ENCODE measurements around the gene RNF215.

Gene RNF215

DNA sequence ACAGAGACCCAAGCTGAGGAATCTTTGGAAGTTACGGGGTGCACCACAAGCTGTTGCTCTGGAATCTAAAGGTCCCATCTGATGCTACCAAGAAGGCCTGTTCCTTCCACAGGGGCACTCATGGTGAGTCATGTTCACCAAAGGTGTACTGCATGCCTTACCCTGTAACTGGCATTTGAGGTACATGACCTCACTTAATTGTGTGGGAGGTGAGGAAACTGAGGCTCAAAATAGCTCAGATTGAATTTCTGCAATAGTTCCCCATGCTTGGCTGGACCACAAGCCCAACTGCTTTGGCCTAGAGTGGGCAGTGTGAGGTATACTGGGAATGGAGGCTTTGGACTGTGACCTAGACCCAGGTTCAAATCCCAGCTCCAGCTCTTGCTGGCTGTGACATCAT is 46.6 kb upstream of the RNF215 start:
- Histone ChIP-seq H2AFZ (ENCODE audit: insufficient read depth, low read length, poor library complexity) (no peak overlapping the region), H3K9me3 (ENCODE audit: insufficient read depth, low read depth, low read length) (peaks cover 5% of the 10 kb centered on the region), H3K4me2 (ENCODE audit: low read length) (no peak overlapping the region), H3K36me3 (ENCODE audit: control insufficient read depth in 1 of 2, insufficient read depth in 2 of 2, low read length in 2 of 2) (peaks cover 0 to under 1% of the 10 kb centered on the region in 2 experiments), H3K9ac (ENCODE audit: low read length) (no peak overlapping the region), H3K79me1 (ENCODE audit: low read length) (no peaks in the 10 kb centered on the region), H4K91ac (ENCODE audit: low read depth, low read length) (no peak overlapping the region), H3K79me2 (ENCODE audit: control insufficient read depth, insufficient read depth, low read length, poor library complexity) (no peaks in the 10 kb centered on the region), H4K12ac (ENCODE audit: low read depth, low read length) (no peak overlapping the region), H3K4me3 (ENCODE audit: low read depth, low read length) (no peak overlapping the region), H2BK120ac (ENCODE audit: insufficient read depth, low read length, poor library complexity) (no peak overlapping the region), H3K4me1 (ENCODE audit: control insufficient read depth in 1 of 2, insufficient read depth in 2 of 2, low read length in 2 of 2) (peaks cover 7 to 14% of the 10 kb centered on the region in 2 experiments), H3K27ac (ENCODE audit: low read depth, low read length) (no peak overlapping the region), H3K4ac (ENCODE audit: low read depth, low read length) (no peak overlapping the region), H2BK12ac (ENCODE audit: low read length) (no peak overlapping the region), H2AK5ac (ENCODE audit: low read length) (no peak overlapping the region), H3K18ac (ENCODE audit: low read length) (no peak overlapping the region), H2BK5ac (ENCODE audit: low read depth, low read length, poor library complexity) (no peak overlapping the region), H3K14ac (ENCODE audit: low read length) (no peak overlapping the region), H4K8ac (ENCODE audit: low read depth, low read length) (no peak overlapping the region), H3K23ac (ENCODE audit: low read length) (no peak overlapping the region), H3K27me3 (ENCODE audit: insufficient read depth, low read length) (no peaks in the 10 kb centered on the region)
- DNase-seq: no peak
- no CpG with 5 or more reads among the region's 1 CpG for WGBS (ENCODE audit: extremely low coverage, insufficient coverage, insufficient read length)

DNA sequence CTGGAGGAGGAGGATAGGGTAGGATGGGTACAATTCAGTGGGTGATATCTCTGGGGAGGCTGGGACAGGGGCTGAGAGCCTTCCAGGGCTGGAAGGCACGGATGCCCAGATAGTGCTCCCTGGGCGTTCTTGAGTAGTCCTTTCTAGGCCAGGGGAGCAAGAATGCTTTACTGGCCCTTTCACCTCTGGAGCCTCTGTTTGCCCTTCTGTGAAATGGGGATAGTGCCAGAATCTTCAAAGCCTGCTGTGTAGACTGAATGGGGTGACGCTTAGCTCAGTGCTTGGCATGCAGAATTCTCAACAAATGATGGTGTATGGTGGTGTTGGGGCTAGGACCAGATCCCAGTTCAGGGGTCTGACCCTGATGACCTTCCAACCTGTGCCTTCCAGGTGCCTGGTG is 46.0 kb upstream of the RNF215 start:
- no peak overlapping the region for H3K9ac ChIP-seq (ENCODE audit: low read length)
- H3K79me1 ChIP-seq (ENCODE audit: low read length): no peaks in the 10 kb centered on the region
- no peak overlapping the region for H4K8ac ChIP-seq (ENCODE audit: low read depth, low read length)
- no peak for DNase-seq
- H3K36me3 ChIP-seq (ENCODE audit: control insufficient read depth in 1 of 2, insufficient read depth in 2 of 2, low read length in 2 of 2): peaks cover 5 to 6% of the 10 kb centered on the region in 2 experiments
- H2BK12ac ChIP-seq (ENCODE audit: low read length): no peak overlapping the region
- no peak overlapping the region for H3K4me3 ChIP-seq (ENCODE audit: low read depth, low read length)
- H4K12ac ChIP-seq (ENCODE audit: low read depth, low read length): no peak overlapping the region
- H3K79me2 ChIP-seq (ENCODE audit: control insufficient read depth, insufficient read depth, low read length, poor library complexity): no peaks in the 10 kb centered on the region
- H3K14ac ChIP-seq (ENCODE audit: low read length): no peak overlapping the region
- H3K4me1 ChIP-seq (ENCODE audit: control insufficient read depth in 1 of 2, insufficient read depth in 2 of 2, low read length in 2 of 2): peaks cover 7 to 14% of the 10 kb centered on the region in 2 experiments
- no peak overlapping the region for H3K27ac ChIP-seq (ENCODE audit: low read depth, low read length)
- H2BK5ac ChIP-seq (ENCODE audit: low read depth, low read length, poor library complexity): no peak overlapping the region
- no peak overlapping the region for H3K4me2 ChIP-seq (ENCODE audit: low read length)
- H2AFZ ChIP-seq (ENCODE audit: insufficient read depth, low read length, poor library complexity): no peak overlapping the region
- no peak overlapping the region for H3K4ac ChIP-seq (ENCODE audit: low read depth, low read length)
- peaks cover 5% of the 10 kb centered on the region for H3K9me3 ChIP-seq (ENCODE audit: insufficient read depth, low read depth, low read length)
- no peaks in the 10 kb centered on the region for H3K27me3 ChIP-seq (ENCODE audit: insufficient read depth, low read length)
- no CpG with 5 or more reads among the region's 3 CpGs for WGBS (ENCODE audit: extremely low coverage, insufficient coverage, insufficient read length)
- H4K91ac ChIP-seq (ENCODE audit: low read depth, low read length): no peak overlapping the region
- H2BK120ac ChIP-seq (ENCODE audit: insufficient read depth, low read length, poor library complexity): no peak overlapping the region
- H3K23ac ChIP-seq (ENCODE audit: low read length): no peak overlapping the region
- no peak overlapping the region for H2AK5ac ChIP-seq (ENCODE audit: low read length)
- no peak overlapping the region for H3K18ac ChIP-seq (ENCODE audit: low read length)

DNA sequence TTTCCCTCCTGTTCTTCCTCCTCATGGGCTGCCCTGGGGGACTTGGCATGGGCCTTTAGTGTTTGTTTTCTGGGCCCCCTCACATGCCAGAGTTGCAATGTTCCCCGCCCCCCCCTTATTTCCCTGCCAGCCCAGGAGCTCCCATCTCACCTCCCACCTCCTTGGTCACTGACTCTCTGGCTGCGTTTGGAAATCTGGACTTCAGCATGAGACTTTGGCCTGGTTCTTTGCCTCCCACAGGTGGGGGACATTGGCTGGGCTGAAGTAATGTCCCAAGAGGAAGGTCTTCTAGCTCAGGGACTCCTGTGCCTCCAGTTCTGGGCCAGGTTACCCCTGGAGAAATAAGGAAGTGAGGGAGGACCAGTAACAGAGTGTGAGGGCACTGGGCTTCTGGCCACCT is 45.3 kb upstream of the RNF215 start:
- WGBS (ENCODE audit: extremely low coverage, insufficient coverage, insufficient read length): no CpG with 5 or more reads among the region's 2 CpGs
- H4K8ac ChIP-seq (ENCODE audit: low read depth, low read length): no peak overlapping the region

DNA sequence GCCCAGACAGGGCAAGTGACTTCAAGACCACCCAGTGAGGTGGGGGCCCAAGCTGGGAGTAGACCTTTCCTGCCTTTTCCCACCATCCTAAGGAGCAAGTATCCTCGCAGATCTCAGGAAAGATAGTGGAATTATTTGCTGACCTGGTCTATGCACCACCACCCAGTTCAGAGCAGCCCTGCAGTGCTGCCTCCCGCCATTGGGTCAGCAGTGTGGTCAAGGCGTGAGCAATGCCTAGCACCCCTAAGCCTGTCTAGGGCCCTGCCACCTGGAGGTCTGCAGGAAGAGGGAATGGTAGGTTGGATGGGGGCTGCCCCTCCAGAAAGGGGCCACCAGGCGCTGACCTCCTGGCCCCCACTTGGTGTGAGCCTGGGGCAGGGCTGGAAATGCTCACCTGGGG is 44.9 kb upstream of the RNF215 start:
- Histone ChIP-seq H3K27ac (ENCODE audit: low read depth, low read length) (no peak overlapping the region), H2AK5ac (ENCODE audit: low read length) (no peak overlapping the region), H3K4ac (ENCODE audit: low read depth, low read length) (no peak overlapping the region), H3K14ac (ENCODE audit: low read length) (no peak overlapping the region), H2BK12ac (ENCODE audit: low read length) (no peak overlapping the region), H3K36me3 (ENCODE audit: control insufficient read depth in 1 of 2, insufficient read depth in 2 of 2, low read length in 2 of 2) (peaks cover 6 to 7% of the 10 kb centered on the region in 2 experiments), H3K23ac (ENCODE audit: low read length) (no peak overlapping the region), H4K12ac (ENCODE audit: low read depth, low read length) (no peak overlapping the region), H3K4me2 (ENCODE audit: low read length) (no peak overlapping the region), H2BK120ac (ENCODE audit: insufficient read depth, low read length, poor library complexity) (no peak overlapping the region), H3K27me3 (ENCODE audit: insufficient read depth, low read length) (no peaks in the 10 kb centered on the region), H2BK5ac (ENCODE audit: low read depth, low read length, poor library complexity) (no peak overlapping the region), H4K91ac (ENCODE audit: low read depth, low read length) (no peak overlapping the region), H3K79me1 (ENCODE audit: low read length) (no peaks in the 10 kb centered on the region), H3K18ac (ENCODE audit: low read length) (no peak overlapping the region), H3K4me1 (ENCODE audit: control insufficient read depth in 1 of 2, insufficient read depth in 2 of 2, low read length in 2 of 2) (peaks cover 7 to 14% of the 10 kb centered on the region in 2 experiments), H3K9me3 (ENCODE audit: insufficient read depth, low read depth, low read length) (peaks cover 6% of the 10 kb centered on the region), H3K4me3 (ENCODE audit: low read depth, low read length) (no peak overlapping the region), H2AFZ (ENCODE audit: insufficient read depth, low read length, poor library complexity) (no peak overlapping the region), H3K9ac (ENCODE audit: low read length) (no peak overlapping the region), H3K79me2 (ENCODE audit: control insufficient read depth, insufficient read depth, low read length, poor library complexity) (no peaks in the 10 kb centered on the region), H4K8ac (ENCODE audit: low read depth, low read length) (no peak overlapping the region)
- no peak for DNase-seq
- no CpG with 5 or more reads among the region's 4 CpGs for WGBS (ENCODE audit: extremely low coverage, insufficient coverage, insufficient read length)

More for the DNA sequence above, 45.3 kb upstream of the RNF215 start:
- Histone ChIP-seq H3K4me3 (ENCODE audit: low read depth, low read length) (no peak overlapping the region), H3K4me1 (ENCODE audit: control insufficient read depth in 1 of 2, insufficient read depth in 2 of 2, low read length in 2 of 2) (peaks cover 7 to 14% of the 10 kb centered on the region in 2 experiments), H3K79me1 (ENCODE audit: low read length) (no peaks in the 10 kb centered on the region), H3K27me3 (ENCODE audit: insufficient read depth, low read length) (no peaks in the 10 kb centered on the region), H3K9ac (ENCODE audit: low read length) (no peak overlapping the region), H2AFZ (ENCODE audit: insufficient read depth, low read length, poor library complexity) (no peak overlapping the region), H4K91ac (ENCODE audit: low read depth, low read length) (no peak overlapping the region), H3K36me3 (ENCODE audit: control insufficient read depth in 1 of 2, insufficient read depth in 2 of 2, low read length in 2 of 2) (peaks cover 6 to 7% of the 10 kb centered on the region in 2 experiments), H2AK5ac (ENCODE audit: low read length) (no peak overlapping the region), H2BK12ac (ENCODE audit: low read length) (no peak overlapping the region), H3K9me3 (ENCODE audit: insufficient read depth, low read depth, low read length) (peaks cover 5% of the 10 kb centered on the region), H4K12ac (ENCODE audit: low read depth, low read length) (no peak overlapping the region), H2BK5ac (ENCODE audit: low read depth, low read length, poor library complexity) (no peak overlapping the region), H3K27ac (ENCODE audit: low read depth, low read length) (no peak overlapping the region), H2BK120ac (ENCODE audit: insufficient read depth, low read length, poor library complexity) (no peak overlapping the region), H3K79me2 (ENCODE audit: control insufficient read depth, insufficient read depth, low read length, poor library complexity) (no peaks in the 10 kb centered on the region), H3K18ac (ENCODE audit: low read length) (no peak overlapping the region), H3K4ac (ENCODE audit: low read depth, low read length) (no peak overlapping the region), H3K23ac (ENCODE audit: low read length) (no peak overlapping the region), H3K14ac (ENCODE audit: low read length) (no peak overlapping the region), H3K4me2 (ENCODE audit: low read length) (no peak overlapping the region)
- DNase-seq: no peak

Data from trophoblast cell (in vitro differentiated cells and primary cell).